NCI-H1930 (cell line): ENCODE results near the gene CALHM2.

ENCODE experiments used
- DNase-seq, 2 experiments: peaks; one replicate each; lab custom pipeline; 2025; lab: John Stamatoyannopoulos, UW

The CALHM2 gene

GRCh38 chr10:103476046-103476768, 24.0 kb upstream of the CALHM2 start:
- no peak for DNase-seq

DNA sequence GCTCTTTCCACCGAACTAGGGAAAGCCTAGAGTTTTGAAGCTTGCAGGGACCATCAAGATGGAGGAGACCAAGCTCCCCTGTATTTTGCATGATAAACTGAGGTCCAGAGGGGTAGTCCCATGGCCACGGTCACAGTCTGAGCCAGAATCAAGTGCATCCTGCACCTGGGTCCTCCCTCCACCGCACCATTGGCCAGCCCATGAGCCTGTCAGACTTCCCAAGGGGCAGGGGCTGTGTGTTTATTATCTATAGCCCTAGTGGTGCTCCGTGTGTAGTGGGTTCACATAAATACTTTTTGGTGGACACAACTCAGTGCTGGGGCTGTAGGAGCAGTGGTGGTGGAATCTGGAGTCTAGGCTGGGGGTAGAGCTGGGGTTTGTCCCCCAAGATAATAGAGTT, 23.3 kb upstream of the CALHM2 start:
- DNase-seq, result no peak

DNA sequence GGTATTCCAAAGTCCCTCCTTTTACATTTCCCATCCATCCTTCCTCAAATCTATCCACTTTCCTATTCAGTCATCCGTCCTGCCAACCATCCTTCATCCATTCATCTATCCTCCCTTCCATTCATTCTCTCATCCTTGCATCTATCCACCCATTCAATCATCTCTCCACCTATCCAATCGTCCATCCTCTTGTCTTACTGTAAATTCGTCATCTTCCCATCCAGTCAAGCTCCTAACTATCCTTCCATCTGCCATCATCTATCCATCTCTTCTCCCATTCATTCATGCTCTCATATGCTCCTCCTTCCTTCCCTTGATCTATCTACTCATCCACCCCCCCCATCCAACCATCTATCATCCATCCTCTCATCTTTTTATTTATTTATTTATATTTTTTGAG, 21.9 kb upstream of the CALHM2 start:
- DNase-seq, result no peak

DNA sequence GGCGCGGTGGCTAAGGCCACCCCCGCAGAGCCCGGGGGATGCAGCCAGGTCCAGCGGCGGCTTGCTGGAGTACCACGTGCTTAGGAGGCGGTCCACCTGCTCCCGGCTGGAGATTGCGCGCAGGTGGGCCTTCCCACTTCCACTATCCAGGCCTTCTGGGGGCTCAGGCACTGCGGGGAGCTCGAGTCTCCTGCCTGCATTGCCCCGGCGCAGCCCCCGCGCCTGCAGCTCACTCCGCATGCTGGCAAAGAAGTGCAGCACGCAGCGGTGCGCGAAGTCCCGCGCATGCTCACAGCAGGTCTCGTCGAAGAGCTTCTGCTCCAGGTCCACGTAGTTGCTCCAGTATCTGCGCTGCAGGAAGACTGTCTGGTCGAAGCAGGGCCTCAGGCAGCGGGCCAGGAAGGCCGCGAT, 21.1 kb upstream of the CALHM2 start:
- no peak for DNase-seq

DNA sequence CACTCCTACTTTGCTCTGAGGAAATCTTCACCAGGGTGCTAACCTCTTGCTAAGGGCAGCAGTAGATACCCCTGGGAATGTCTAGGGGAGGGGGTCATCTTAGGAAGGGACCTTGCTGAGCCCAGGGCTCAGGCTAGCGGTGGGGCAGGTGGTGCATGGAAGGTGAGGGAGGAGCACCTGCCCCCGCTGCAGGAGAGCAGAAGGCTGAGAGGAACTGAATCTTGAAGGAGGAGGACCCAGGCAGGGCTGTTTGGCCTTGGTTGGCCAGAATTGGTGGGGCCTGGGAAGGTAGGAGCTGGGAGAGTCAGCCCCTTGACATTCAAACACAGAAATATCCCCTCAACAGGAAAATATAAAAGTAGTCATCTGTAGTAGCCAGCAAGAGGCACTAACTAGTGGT, 19.8 kb upstream of the CALHM2 start:
- DNase-seq, result no peak

DNA sequence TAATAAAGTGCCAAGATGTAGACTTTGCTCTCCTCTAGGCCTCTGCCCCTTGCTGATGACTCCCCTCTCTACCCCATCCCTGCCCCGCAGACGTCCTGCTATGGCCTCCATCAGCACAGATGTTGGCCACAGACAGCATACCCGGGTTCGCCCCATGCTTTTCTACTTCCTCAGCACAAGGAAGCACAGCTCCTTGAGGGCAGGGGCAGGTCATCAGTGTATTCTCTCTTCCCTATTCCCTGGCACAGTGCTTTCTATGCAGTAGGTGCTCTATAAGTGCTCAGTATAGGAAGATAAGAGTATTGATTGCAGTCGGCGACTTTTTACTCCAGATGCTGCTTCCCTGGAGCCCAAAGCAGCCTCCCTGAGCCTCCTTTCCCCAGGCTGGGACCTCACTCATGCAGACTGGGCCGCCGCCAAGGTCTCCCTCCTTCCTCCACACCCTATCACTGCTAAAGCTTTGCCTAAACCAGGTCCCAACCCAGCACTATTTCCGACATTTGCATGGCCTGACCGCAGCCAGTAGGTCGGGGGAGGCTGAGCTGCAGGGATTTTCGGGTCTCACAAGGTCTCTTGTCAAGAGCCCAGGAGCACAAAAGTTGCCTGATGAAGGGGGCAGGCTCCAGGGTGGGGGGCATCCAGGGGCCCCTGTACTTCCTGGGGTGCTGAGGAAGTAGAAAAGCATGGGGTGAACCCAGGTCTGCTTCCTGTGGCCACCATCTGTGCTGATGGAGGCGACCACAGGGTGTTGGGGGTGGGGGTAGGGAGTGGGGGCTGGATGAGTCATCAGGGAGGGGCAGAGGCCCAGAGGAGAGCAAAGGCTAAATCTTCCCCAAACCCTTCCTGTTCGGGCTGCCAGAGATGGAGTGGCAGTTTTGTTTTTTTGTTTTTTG, 18.8 kb upstream of the CALHM2 start:
- no peak for DNase-seq

- no peak for DNase-seq
Measured at GRCh38 chr10:103469201-103469600, 17.0 kb upstream of the CALHM2 start.

GRCh38 chr10:103467406-103467805, 15.2 kb upstream of the CALHM2 start:
- no peak for DNase-seq

GRCh38 chr10:103466734-103467133, 14.6 kb upstream of the CALHM2 start:
- DNase-seq, result no peak

DNA sequence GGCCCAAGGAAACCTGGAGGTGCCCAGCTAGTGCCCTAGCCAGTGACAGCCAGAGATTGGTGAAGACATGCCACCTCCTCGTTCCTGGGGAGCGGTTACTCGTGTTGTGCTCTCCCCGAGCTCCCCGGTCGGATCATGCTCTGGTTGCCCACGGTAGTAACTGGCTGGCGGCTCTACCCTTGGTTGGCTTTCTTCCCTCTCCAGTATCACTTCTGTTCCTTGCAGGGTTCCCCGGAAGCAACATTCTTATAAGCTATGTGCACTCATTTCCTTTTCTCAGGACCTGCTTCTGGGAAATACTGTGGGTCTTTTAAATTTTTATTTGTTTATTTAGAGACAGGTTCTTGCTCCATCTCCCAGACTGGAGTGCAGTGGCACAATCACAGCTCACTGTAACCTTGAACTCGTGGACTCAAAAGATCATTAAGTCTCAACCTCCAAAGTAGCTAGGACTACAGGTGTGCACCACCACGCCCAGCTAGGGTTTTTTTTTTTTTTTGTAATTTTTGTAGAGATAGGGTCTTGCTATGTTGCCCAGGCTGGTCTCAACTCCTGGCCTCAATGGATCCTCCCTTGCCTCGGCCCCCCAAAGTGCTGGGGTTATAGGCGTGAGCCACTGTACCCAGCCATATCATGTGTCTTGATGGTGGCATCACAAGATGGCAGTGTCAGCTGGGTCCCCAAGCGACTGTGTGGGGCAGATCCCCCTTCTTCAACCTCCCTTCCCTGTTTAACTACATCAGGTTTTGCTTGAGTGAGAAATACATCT, 13.4 kb upstream of the CALHM2 start:
- DNase-seq, result no peak

DNA sequence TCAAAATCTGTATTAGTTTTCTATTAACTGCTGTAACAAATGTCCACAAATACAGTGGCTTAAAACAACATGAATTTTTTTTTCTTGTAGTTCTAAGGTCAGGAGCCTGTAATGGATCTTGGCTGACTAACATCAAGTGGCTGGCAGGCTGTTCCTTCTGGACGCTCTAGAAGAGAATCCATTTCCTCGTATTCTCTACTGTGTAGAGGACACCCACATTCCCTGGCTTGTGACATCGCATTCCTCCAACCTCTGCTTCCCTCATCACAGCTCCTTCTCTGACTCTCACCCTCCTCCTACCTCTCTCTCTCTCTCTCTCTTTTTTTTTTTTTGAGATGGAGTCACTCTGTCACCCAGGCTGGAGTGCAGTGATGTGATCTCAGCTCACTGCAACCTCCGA, 11.3 kb upstream of the CALHM2 start:
- DNase-seq, result no peak

- DNase-seq, result no peak
Measured at GRCh38 chr10:103459615-103460014, 7.4 kb upstream of the CALHM2 start.

- DNase-seq, result no peak
Measured at GRCh38 chr10:103458720-103459119, 6.5 kb upstream of the CALHM2 start, which contains the start of gene CALHM1. Gene CALHM1, minus strand, starts transcription at chr10:103458900. Its CDS starts 149 bp downstream, at chr10:103458751.

DNA sequence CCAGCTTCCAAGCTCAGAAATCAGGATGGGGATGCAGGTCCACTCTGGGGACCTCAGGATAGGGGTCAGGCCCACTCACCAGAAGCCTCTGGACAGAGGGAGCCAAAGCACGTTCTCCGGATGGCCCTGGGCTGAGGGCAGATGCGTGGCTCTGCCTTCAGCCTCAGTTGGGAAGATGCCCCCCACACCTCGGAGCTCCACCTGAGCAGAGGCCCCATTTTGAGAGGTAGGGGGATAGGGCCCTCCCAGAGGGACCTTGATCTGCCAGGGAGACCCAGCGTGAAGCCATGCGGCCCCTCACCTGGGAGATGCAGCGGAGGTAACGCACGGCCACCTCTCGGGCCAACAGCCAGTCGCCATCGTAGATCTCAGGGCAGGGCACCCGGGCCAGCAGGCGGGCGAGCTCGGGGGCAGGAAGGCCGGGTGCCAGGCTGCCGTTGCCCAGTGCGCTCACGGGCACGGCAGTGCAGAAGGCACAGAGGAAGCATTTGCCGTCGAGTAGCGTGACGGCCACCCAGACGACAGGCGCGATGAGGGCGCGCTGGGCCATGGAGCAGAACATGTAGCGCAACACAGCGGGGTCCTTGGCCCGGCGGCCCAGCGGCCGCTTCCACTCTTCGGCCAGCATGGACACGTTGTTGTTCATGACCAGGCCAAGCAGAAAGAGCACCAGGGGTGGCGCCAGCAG, 5.9 kb upstream of the CALHM2 start:
- DNase-seq, result no peak

- no peak for DNase-seq
Measured at GRCh38 chr10:103457176-103457712, 5.1 kb upstream of the CALHM2 start.

GRCh38 chr10:103456074-103456660, 4.0 kb upstream of the CALHM2 start:
- DNase-seq, result no peak

DNA sequence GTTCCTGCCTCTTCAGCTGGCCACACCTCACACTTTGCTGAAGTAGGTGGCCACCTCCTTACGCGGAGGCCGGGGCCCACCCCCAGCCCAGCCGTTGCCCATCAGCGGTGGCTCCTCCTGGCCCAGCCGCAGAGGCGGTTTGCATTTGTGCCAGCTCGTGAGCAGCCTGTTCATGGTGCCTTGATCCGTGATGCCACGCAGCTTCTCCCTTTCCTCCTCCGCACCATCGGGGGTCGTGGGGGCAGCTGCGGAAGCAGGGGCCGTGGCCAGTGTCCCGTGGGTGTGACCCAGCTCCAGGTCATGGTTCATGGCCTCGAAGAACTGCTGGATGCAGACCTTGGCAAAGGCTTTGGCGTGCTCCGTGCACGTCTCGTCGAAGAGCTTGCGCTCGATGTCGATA, 3.1 kb upstream of the CALHM2 start:
- no peak for DNase-seq

- no peak for DNase-seq
Measured at GRCh38 chr10:103454026-103454425, 1.9 kb upstream of the CALHM2 start.

DNA sequence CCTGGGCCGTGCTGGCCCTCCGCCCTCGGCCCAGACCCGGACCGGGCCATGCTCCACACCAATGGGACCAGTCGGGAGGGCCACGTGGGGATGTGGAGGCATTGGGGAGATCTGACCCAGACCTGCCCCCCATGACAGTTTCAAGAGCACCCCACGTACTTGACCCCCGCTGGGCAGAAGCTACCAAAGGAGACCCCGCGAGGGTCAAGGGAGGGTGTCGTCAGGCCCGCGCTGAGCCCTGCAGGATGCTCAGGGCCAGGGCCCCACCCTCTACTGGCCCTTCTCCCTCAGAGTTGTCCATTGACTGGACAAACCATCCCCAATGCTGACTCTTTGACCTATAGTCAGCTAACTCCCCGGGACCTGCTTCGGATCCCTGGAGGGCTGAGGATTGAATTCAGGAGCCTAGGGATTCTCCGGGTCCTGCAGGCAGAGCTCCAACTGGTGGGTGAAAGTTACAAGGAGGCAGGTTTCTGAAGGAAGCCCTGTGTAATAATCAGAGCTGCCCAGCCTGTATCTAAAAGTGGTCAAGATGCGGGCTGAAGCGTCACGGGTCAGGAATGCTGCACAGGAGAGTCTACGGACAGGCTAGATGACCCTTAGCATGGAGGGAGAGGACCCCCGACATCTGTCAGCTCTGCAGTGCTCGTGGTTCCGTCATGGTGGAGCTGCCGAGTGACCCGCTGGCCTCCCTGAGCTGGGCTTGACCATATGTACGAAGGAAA, 498 bp upstream of the CALHM2 start:
- DNase-seq, result no peak

- no peak for DNase-seq
Measured at GRCh38 chr10:103451091-103451813, 918 bp downstream of the CALHM2 start.
